Measurements from ENCODE around the gene MARCKSL1. TPM values are rescaled to one million over a fixed set of nuclear protein-coding genes. Genes with fewer than 3 reads are reported as not detected.

MARCKSL1 gene
- 55.2 to 71.9 TPM (median 64.9 TPM) in 5 replicates for total RNA-seq (2022; extraction: Qiagen RNA extraction)

GRCh38 chr1:32335790-32336590 lies at the start of gene MARCKSL1:
MARCKSL1 (minus strand) TSS chr1:32336233; CDS start chr1:32336033, 200 bp downstream.

GRCh38 chr1:32362474-32363313 lies 26.7 kb upstream of the MARCKSL1 start, which contains the start of the genes FAM229A and TSSK3:
FAM229A (minus strand) TSS chr1:32362485; CDS start chr1:32362091, 394 bp downstream.
TSSK3 (plus strand) TSS chr1:32362539; CDS start chr1:32362702, 163 bp downstream.

GRCh38 chr1:32291708-32292538 lies 44.1 kb downstream of the MARCKSL1 start, which contains the start of gene HDAC1:
HDAC1 (plus strand) TSS chr1:32292083; CDS start chr1:32292170, 87 bp downstream.

Other genes starting within 250 kb of the MARCKSL1 start
- gene KPNA6, start 228.2 kb downstream of the MARCKSL1 start, total RNA-seq (2022; extraction: Qiagen RNA extraction) = 12.7 to 18.2 TPM (median 13.8 TPM) in 5 replicates
- 24.3 to 31.2 TPM (median 24.9 TPM) in 5 replicates for gene TXLNA, start 156.6 kb downstream of the MARCKSL1 start, total RNA-seq (2022; extraction: Qiagen RNA extraction)
- 1.6 to 2.0 TPM (median 1.8 TPM) in 5 replicates for gene CCDC28B, start 135.6 kb downstream of the MARCKSL1 start, total RNA-seq (2022; extraction: Qiagen RNA extraction)
- 1.4 to 2.1 TPM (median 1.8 TPM) in 5 replicates for gene IQCC, start 130.6 kb downstream of the MARCKSL1 start, total RNA-seq (2022; extraction: Qiagen RNA extraction)
- not detected in 5 replicates for gene DCDC2B, start 127.1 kb downstream of the MARCKSL1 start, total RNA-seq (2022; extraction: Qiagen RNA extraction)
- 7.3 to 9.4 TPM (median 8.8 TPM) in 5 replicates for gene TMEM234, start 113.9 kb downstream of the MARCKSL1 start, total RNA-seq (2022; extraction: Qiagen RNA extraction)
- 267 to 287 TPM (median 277 TPM) in 5 replicates for gene EIF3I, start 113.8 kb downstream of the MARCKSL1 start, total RNA-seq (2022; extraction: Qiagen RNA extraction)
- 0.29 to 0.88 TPM (median 0.45 TPM) in 5 replicates for gene FAM167B, start 89.0 kb downstream of the MARCKSL1 start, total RNA-seq (2022; extraction: Qiagen RNA extraction)
- gene LCK, start 85.0 kb downstream of the MARCKSL1 start, total RNA-seq (2022; extraction: Qiagen RNA extraction) = 0.06 to 0.09 TPM in 2 of 5 replicates, not detected in the others
- gene HDAC1, start 44.1 kb downstream of the MARCKSL1 start, total RNA-seq (2022; extraction: Qiagen RNA extraction) = 47.4 to 53.3 TPM (median 52.0 TPM) in 5 replicates
- gene FAM229A, start 26.3 kb upstream of the MARCKSL1 start, total RNA-seq (2022; extraction: Qiagen RNA extraction) = 1.8 to 3.6 TPM (median 3.3 TPM) in 5 replicates
- gene TSSK3, start 26.3 kb upstream of the MARCKSL1 start, total RNA-seq (2022; extraction: Qiagen RNA extraction) = 0.29 TPM in 1 of 5 replicates, not detected in the others
- gene BSDC1, start 58.2 kb upstream of the MARCKSL1 start, total RNA-seq (2022; extraction: Qiagen RNA extraction) = 17.4 to 21.0 TPM (median 19.9 TPM) in 5 replicates
- gene ZBTB8B, start 128.8 kb upstream of the MARCKSL1 start, total RNA-seq (2022; extraction: Qiagen RNA extraction) = 0.01 TPM in 4 of 5 replicates, not detected in the other
- 4.1 to 5.1 TPM (median 4.8 TPM) in 5 replicates for gene ZBTB8A, start 203.2 kb upstream of the MARCKSL1 start, total RNA-seq (2022; extraction: Qiagen RNA extraction)

Data from A549 treated with AZD2906 at 1 μM for 4 hours (cell line).